NOMO-1 (cell line): ENCODE data around the gene EAPP.
"Not testable (repeated sequence)": the region's sequence is repeated elsewhere in the genome, so short reads cannot be mapped to it uniquely, and the experiment has no call there.

Experiments used
- DNase-seq, 2 experiments: peaks; one replicate each; lab custom pipeline; 2025; ENCODE audit not compliant: unreplicated experiment in 2 of 2; lab: John Stamatoyannopoulos, UW

The EAPP gene

DNA sequence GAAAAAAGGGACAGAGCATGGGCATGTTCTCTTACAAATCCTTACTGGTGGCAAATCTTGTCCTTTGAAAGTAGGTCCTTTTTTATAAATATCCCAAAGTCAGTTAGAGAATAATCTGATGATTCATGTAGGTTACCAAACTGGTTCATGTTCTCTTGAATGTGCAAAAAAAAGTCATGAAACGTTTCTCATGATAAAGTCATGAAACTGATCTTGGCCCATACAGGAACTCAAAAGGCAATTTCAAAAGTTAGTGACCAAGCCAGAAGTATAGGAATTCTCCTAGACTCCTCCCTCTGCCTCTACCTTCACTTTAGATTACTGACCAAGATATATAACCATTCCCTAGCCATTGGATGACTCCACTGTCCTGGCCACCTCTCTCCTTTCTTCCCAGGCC, 50.2 kb downstream of the EAPP start:
- DNase-seq, result peak; percentile 1 to 35

GRCh38 chr14:34488528-34488927, 51.0 kb downstream of the EAPP start:
- no peak for DNase-seq

GRCh38 chr14:34484726-34485125, 54.8 kb downstream of the EAPP start:
- DNase-seq, result no peak

DNA sequence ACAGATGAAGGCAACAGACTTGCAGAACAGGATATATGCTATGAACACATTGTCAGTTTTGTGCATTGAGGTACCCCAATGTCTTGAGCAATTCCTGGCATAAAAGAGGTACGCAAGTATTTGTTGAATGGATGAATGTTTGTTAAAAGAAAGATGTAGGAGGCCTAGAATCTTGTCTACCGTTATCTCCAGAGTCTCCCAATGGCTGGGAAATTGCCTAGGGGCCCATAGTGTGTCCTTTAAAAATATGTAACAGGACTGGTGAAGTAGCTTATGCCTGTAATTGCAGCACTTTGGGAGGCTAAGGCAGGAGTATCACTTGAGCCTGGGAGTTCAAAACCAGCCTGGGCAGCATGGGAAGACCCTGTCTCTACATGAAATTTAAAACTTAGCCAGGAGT, 57.0 kb downstream of the EAPP start:
- no peak for DNase-seq

DNA sequence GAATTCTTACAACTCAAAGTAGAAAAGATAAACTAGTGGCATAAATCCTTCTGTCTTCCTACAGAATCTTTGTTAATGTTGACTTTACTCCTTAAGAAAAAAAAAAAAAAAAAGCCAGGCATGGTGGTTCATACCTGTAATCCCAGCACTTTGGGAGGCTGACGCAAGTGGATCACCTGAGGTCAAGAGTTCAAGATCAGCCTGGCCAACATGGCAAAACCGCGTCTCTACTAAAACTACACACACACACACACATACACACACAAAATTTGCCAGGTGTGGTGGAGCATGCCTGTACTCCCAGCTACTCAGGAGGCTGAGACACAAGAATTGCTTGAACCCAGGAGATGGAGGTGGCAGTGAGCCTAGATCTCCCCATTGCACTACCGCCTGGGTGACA, 59.8 kb downstream of the EAPP start:
- no peak for DNase-seq

- no peak for DNase-seq
These were observed 61.2 kb downstream of the EAPP start for GRCh38 chr14:34478261-34478660.

GRCh38 chr14:34476036-34476435, 63.5 kb downstream of the EAPP start:
- not testable (repeated sequence) for DNase-seq

GRCh38 chr14:34475163-34475562, 64.3 kb downstream of the EAPP start:
- no peak for DNase-seq

- no peak for DNase-seq
These were observed 65.3 kb downstream of the EAPP start for GRCh38 chr14:34474187-34474679.

- no peak for DNase-seq
These were observed 66.7 kb downstream of the EAPP start for GRCh38 chr14:34472706-34473279.

DNA sequence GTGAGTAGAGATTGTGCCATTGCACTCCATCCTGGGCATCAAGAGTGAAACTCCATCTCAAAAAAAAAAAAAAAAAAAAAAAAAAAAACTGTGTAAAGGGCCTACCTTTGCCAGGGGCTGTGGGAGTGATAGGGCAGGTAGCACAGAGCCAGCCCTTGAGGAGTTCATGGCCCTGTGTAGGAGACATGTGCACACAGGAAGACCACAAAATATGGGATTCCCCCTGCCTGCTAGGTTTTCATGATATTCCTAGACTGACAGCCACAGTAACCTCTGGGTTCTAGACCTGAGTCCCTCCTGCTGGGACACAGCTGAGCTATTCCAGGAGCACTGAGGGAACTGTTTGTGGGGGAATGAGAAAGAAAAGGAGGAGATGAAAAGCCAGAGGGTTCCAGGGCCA, 69.2 kb downstream of the EAPP start:
- no peak for DNase-seq

GRCh38 chr14:34466691-34467090, 72.8 kb downstream of the EAPP start:
- no peak for DNase-seq
